A673 (cell line): ENCODE results near the gene VPS26B.

ENCODE experiments used
- CTCF ChIP-seq: fragments of 300-800, 200-600 bp; sonication (generic); conservative IDR thresholded peaks from 2 replicates; pipeline ENCODE4 v1.5.1; 2017; ENCODE audit warnings: low read depth, mild to moderate bottlenecking, antibody characterized with exemption, low read length, moderate library complexity, mixed read lengths
- EZH2 ChIP-seq: fragments of 200-600 bp; sonication (generic); IDR thresholded peaks from 2 replicates; pipeline ENCODE4 v1.6.1; 2017; ENCODE audit warnings: borderline replicate concordance, low read depth, mild to moderate bottlenecking, mixed read lengths, antibody characterized with exemption, low read length; ENCODE audit not compliant: poor library complexity, severe bottlenecking

GRCh38 chr11:134293119-134294113 is 68.9 kb downstream of the VPS26B start:
- no peak for TF ChIP-seq CTCF
- no peak for TF ChIP-seq EZH2
